MM.1S (cell line): ENCODE data around the gene PRMT7.
A peak's percentile ranks its signal among the peaks of the same experiment; 100 is the strongest.

Experiments
- DNase-seq: peaks from one replicate; pipeline ENCODE4 v3.0.0-alpha.2; 2015
- H2AFZ ChIP-seq: fragments of 300-600 bp; sonication (generic); 2 replicates; pipeline ENCODE4 v1.6.0; 2016; ENCODE audit warnings: antibody characterized with exemption, low read length
- H3F3A ChIP-seq: fragments of 300-600 bp; sonication (generic); 2 replicates; pipeline ENCODE4 v1.6.1; 2016; ENCODE audit warnings: mild to moderate bottlenecking, antibody characterized with exemption, low read length, moderate library complexity, mixed read lengths; ENCODE audit not compliant: insufficient read depth
- H3K27ac ChIP-seq: fragments of 300-600 bp; sonication (generic); 2 replicates; pipeline ENCODE4 v1.5.1; 2016; ENCODE audit warnings: mild to moderate bottlenecking, low read length
- H3K27me3 ChIP-seq: fragments of 300-600 bp; sonication (generic); replicated peaks from 2 replicates; pipeline ENCODE4 v1.6.0; 2016; ENCODE audit warnings: low read length; ENCODE audit not compliant: insufficient read depth
- H3K36me3 ChIP-seq: fragments of 300-600 bp; sonication (generic); replicated peaks from 2 replicates; pipeline ENCODE4 v1.6.1; 2016; ENCODE audit warnings: mild to moderate bottlenecking, low read length, mixed read lengths; ENCODE audit not compliant: insufficient read depth
- H3K4me1 ChIP-seq: fragments of 300-600 bp; sonication (generic); 2 replicates; pipeline ENCODE4 v1.6.1; 2016; ENCODE audit warnings: low read length, mixed read lengths
- H3K4me2 ChIP-seq: fragments of 300-600 bp; sonication (generic); 2 replicates; pipeline ENCODE4 v1.6.0; 2016; ENCODE audit warnings: low read depth, low read length
- H3K4me3 ChIP-seq: fragments of 300-600 bp; sonication (generic); 2 replicates; pipeline ENCODE4 v1.5.1; 2016; ENCODE audit warnings: low read length, mixed read lengths
- H3K79me2 ChIP-seq: fragments of 300-600 bp; sonication (generic); 2 replicates; pipeline ENCODE4 v1.6.1; 2016; ENCODE audit warnings: mixed run types, low read length, mixed read lengths
- H3K9ac ChIP-seq: fragments of 300-600 bp; sonication (generic); 2 replicates; pipeline ENCODE4 v1.6.1; 2016; ENCODE audit warnings: low read length, mixed read lengths
- H3K9me2 ChIP-seq: fragments of 300-600 bp; sonication (generic); replicated peaks from 2 replicates; pipeline ENCODE4 v1.6.1; 2016; ENCODE audit warnings: mild to moderate bottlenecking, low read length, mixed read lengths; ENCODE audit not compliant: insufficient read depth
- H3K9me3 ChIP-seq: fragments of 300-600 bp; sonication (generic); replicated peaks from 2 replicates; pipeline ENCODE4 v1.6.1; 2016; ENCODE audit warnings: mild to moderate bottlenecking, low read length, mixed read lengths; ENCODE audit not compliant: insufficient read depth
- H4K20me1 ChIP-seq: fragments of 300-600 bp; sonication (generic); 2 replicates; pipeline ENCODE4 v1.6.1; 2016; ENCODE audit warnings: mild to moderate bottlenecking, low read length, moderate library complexity, mixed read lengths; ENCODE audit not compliant: insufficient read depth
- EZH2 ChIP-seq: fragments of 300-600 bp; sonication (generic); optimal IDR thresholded peaks from 2 replicates; pipeline ENCODE3; 2017; ENCODE audit warnings: low read depth, mild to moderate bottlenecking, antibody characterized with exemption, low read length, mixed read lengths
- EZH2phosphoT487 ChIP-seq: fragments of 300-600 bp; sonication (generic); IDR thresholded peaks from 2 replicates; pipeline ENCODE4 v1.6.1; 2018; ENCODE audit warnings: antibody characterized with exemption, low read length
- TF ChIP-seq, protein P1 (sequence below): fragments of 300-600 bp; sonication (generic); IDR thresholded peaks from 2 replicates; pipeline ENCODE4 v1.5.1; 2016; ENCODE audit warnings: antibody characterized with exemption, low read length, mixed read lengths

Gene PRMT7

GRCh38 chr16:68383858-68384257 is 73.0 kb downstream of the PRMT7 start:
- Histone ChIP-seq H3K4me3 (peak overlapping the region; percentile 17), H3K9me2 (no peaks in the 10 kb centered on the region), H3K27me3 (no peaks in the 10 kb centered on the region), H3F3A (peaks cover 32% of the 10 kb centered on the region), H3K36me3 (no peaks in the 10 kb centered on the region), H3K9ac (peak overlapping the region; percentile 65), H4K20me1 (no peaks in the 10 kb centered on the region), H3K4me1 (peaks cover 45% of the 10 kb centered on the region), H2AFZ (no peak overlapping the region; the same call in 1 of the 2 replicates), H3K9me3 (no peaks in the 10 kb centered on the region), H3K4me2 (peak overlapping the region; percentile 73), H3K79me2 (no peaks in the 10 kb centered on the region), H3K27ac (peak overlapping the region; percentile 98)
- TF ChIP-seq EZH2phosphoT487 (no peak), EZH2 (no peak)
- TF ChIP-seq, protein P1, sequence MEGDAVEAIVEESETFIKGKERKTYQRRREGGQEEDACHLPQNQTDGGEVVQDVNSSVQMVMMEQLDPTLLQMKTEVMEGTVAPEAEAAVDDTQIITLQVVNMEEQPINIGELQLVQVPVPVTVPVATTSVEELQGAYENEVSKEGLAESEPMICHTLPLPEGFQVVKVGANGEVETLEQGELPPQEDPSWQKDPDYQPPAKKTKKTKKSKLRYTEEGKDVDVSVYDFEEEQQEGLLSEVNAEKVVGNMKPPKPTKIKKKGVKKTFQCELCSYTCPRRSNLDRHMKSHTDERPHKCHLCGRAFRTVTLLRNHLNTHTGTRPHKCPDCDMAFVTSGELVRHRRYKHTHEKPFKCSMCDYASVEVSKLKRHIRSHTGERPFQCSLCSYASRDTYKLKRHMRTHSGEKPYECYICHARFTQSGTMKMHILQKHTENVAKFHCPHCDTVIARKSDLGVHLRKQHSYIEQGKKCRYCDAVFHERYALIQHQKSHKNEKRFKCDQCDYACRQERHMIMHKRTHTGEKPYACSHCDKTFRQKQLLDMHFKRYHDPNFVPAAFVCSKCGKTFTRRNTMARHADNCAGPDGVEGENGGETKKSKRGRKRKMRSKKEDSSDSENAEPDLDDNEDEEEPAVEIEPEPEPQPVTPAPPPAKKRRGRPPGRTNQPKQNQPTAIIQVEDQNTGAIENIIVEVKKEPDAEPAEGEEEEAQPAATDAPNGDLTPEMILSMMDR: no peak
- DNase-seq: no peak

- Histone ChIP-seq H3F3A (peaks cover 32% of the 10 kb centered on the region), H3K36me3 (no peaks in the 10 kb centered on the region), H3K4me1 (peaks cover 45% of the 10 kb centered on the region), H3K9me3 (no peaks in the 10 kb centered on the region), H3K27ac (peak overlapping the region; percentile 98), H3K4me3 (peak overlapping the region; percentile 17), H3K4me2 (peak overlapping the region; percentile 73), H2AFZ (peak overlapping the region; percentile 27), H3K79me2 (no peaks in the 10 kb centered on the region), H3K9ac (peak overlapping the region; percentile 65), H3K9me2 (no peaks in the 10 kb centered on the region), H4K20me1 (no peaks in the 10 kb centered on the region), H3K27me3 (no peaks in the 10 kb centered on the region)
- TF ChIP-seq EZH2: no peak
- TF ChIP-seq, protein P1: peak; percentile 81
- peak; percentile 87 for DNase-seq
Measured at GRCh38 chr16:68384288-68385161, 73.7 kb downstream of the PRMT7 start.

- no peak for DNase-seq
- H3K4me3 ChIP-seq: no peak overlapping the region
- peak overlapping the region; percentile 65; the same call in 1 of the 2 replicates for H3K9ac ChIP-seq
- peak overlapping the region; percentile 73 for H3K4me2 ChIP-seq
- TF ChIP-seq, protein P1: no peak
- no peak for TF ChIP-seq EZH2
- TF ChIP-seq EZH2phosphoT487: no peak
- no peaks in the 10 kb centered on the region for H3K9me2 ChIP-seq
- H3K9me3 ChIP-seq: no peaks in the 10 kb centered on the region
- H3K36me3 ChIP-seq: no peaks in the 10 kb centered on the region
- H4K20me1 ChIP-seq: no peaks in the 10 kb centered on the region
- H3K79me2 ChIP-seq: no peaks in the 10 kb centered on the region
- H3K27ac ChIP-seq: peak overlapping the region; percentile 98
- peaks cover 45% of the 10 kb centered on the region for H3K4me1 ChIP-seq
- peak overlapping the region; percentile 27 for H2AFZ ChIP-seq
- H3F3A ChIP-seq: peaks cover 32% of the 10 kb centered on the region
- no peaks in the 10 kb centered on the region for H3K27me3 ChIP-seq
Measured at GRCh38 chr16:68385371-68385770, 74.6 kb downstream of the PRMT7 start.
